ENCODE data around the gene ENKUR. TPM values are rescaled to one million over a fixed set of nuclear protein-coding genes. Genes with fewer than 3 reads are reported as not detected.
"Not testable (repeated sequence)": the region's sequence is repeated elsewhere in the genome, so short reads cannot be mapped to it uniquely, and the experiment has no call there.

ENKUR gene
- total RNA-seq, 1 donor: under 0.01 TPM

GRCh38 chr10:24961582-24961981, 54.4 kb downstream of the ENKUR start:
- TF ChIP-seq CTCF (IDR thresholded peaks at IDR 0.05; ENCODE audit: insufficient read depth, low read depth, low read length): no peak

GRCh38 chr10:24959382-24959730, 56.6 kb downstream of the ENKUR start:
- no peak overlapping the region for H3K4me3 ChIP-seq (ENCODE audit: low read depth, low read length)
- TF ChIP-seq CTCF (IDR thresholded peaks at IDR 0.05; ENCODE audit: insufficient read depth, low read depth, low read length): no peak
- no peak for DNase-seq (ENCODE audit: low read depth)

More at GRCh38 chr10:24961582-24961981, 54.4 kb downstream of the ENKUR start:
- no peak overlapping the region for H3K4me3 ChIP-seq (ENCODE audit: low read depth, low read length)
- no peak for DNase-seq (ENCODE audit: low read depth)

- no peak for TF ChIP-seq CTCF (IDR thresholded peaks at IDR 0.05; ENCODE audit: insufficient read depth, low read depth, low read length)
These were observed 57.1 kb downstream of the ENKUR start for GRCh38 chr10:24958721-24959381.

GRCh38 chr10:24958091-24958720, 57.8 kb downstream of the ENKUR start:
- H3K4me3 ChIP-seq (ENCODE audit: low read depth, low read length): no peak overlapping the region
- DNase-seq (ENCODE audit: low read depth): peak; percentile 92
- no peak for TF ChIP-seq CTCF (IDR thresholded peaks at IDR 0.05; ENCODE audit: insufficient read depth, low read depth, low read length)

More at GRCh38 chr10:24958721-24959381, 57.1 kb downstream of the ENKUR start:
- H3K4me3 ChIP-seq (ENCODE audit: low read depth, low read length): no peak overlapping the region
- peak; percentile 96 for DNase-seq (ENCODE audit: low read depth)

- peak; percentile 47 for DNase-seq (ENCODE audit: low read depth)
- not testable (repeated sequence) for H3K4me3 ChIP-seq (ENCODE audit: low read depth, low read length)
These were observed 58.3 kb downstream of the ENKUR start for GRCh38 chr10:24957624-24958051.

- TF ChIP-seq CTCF (IDR thresholded peaks at IDR 0.05; ENCODE audit: insufficient read depth, low read depth, low read length): no peak
- DNase-seq (ENCODE audit: low read depth): no peak
- no peak overlapping the region for H3K4me3 ChIP-seq (ENCODE audit: low read depth, low read length)
These were observed 62.3 kb downstream of the ENKUR start for GRCh38 chr10:24953675-24954074.

- peak; percentile 69 for DNase-seq (ENCODE audit: low read depth)
- no peak for TF ChIP-seq CTCF (IDR thresholded peaks at IDR 0.05; ENCODE audit: insufficient read depth, low read depth, low read length)
- H3K4me3 ChIP-seq (ENCODE audit: low read depth, low read length): peak overlapping the region; percentile 59
These were observed 63.0 kb downstream of the ENKUR start for GRCh38 chr10:24952707-24953645.

All from fibroblast of villous mesenchyme (primary cell).